HL-60 (cell line): ENCODE data around the gene AKAP8.

Experiments used
- DNase-seq, 2 experiments: peaks; one replicate each; pipeline ENCODE4 v3.0.0-alpha.2; 2010 to 2020; ENCODE audit warnings: low read depth in 1 of 2, low spot score in 1 of 2
- H3K27ac ChIP-seq: fragments of 250-450 bp; sonication (Bioruptor Pico); replicated peaks from 2 replicates; pipeline ENCODE4 v1.5.1; 2020; ENCODE audit warnings: mild to moderate bottlenecking, moderate library complexity
- H3K27me3 ChIP-seq: fragments of 250-450 bp; sonication (Bioruptor Pico); 2 replicates; pipeline ENCODE4 v1.5.1; 2021; ENCODE audit warnings: mild to moderate bottlenecking, moderate library complexity; ENCODE audit not compliant: insufficient read depth, poor library complexity, severe bottlenecking
- H3K4me3 ChIP-seq: replicated peaks from 2 replicates; pipeline ENCODE4 v1.5.1; 2011; ENCODE audit warnings: mild to moderate bottlenecking, control low read depth, low read length; ENCODE audit not compliant: insufficient read depth
- GABPA ChIP-seq: IDR thresholded peaks from 2 replicates; pipeline ENCODE4 v1.6.1; 2012; ENCODE audit warnings: low read depth
- POLR2AphosphoS5 ChIP-seq: IDR thresholded peaks from 2 replicates; pipeline ENCODE4 v1.6.1; 2012; ENCODE audit warnings: low read depth
- SPI1 ChIP-seq: IDR thresholded peaks from 2 replicates; pipeline ENCODE4 v1.6.1; 2012; ENCODE audit warnings: low read depth, mild to moderate bottlenecking, borderline replicate concordance
- TF ChIP-seq, protein P1 (sequence below): IDR thresholded peaks from 2 replicates; pipeline ENCODE4 v1.6.1; 2012; ENCODE audit warnings: low read depth; ENCODE audit not compliant: insufficient replicate concordance
- TF ChIP-seq, protein P2 (sequence below): IDR thresholded peaks from one replicate; pipeline ENCODE4 v1.5.1; 2011; ENCODE audit warnings: low read length, control low read depth, inconsistent platforms; ENCODE audit not compliant: insufficient read depth

Gene AKAP8

DNA sequence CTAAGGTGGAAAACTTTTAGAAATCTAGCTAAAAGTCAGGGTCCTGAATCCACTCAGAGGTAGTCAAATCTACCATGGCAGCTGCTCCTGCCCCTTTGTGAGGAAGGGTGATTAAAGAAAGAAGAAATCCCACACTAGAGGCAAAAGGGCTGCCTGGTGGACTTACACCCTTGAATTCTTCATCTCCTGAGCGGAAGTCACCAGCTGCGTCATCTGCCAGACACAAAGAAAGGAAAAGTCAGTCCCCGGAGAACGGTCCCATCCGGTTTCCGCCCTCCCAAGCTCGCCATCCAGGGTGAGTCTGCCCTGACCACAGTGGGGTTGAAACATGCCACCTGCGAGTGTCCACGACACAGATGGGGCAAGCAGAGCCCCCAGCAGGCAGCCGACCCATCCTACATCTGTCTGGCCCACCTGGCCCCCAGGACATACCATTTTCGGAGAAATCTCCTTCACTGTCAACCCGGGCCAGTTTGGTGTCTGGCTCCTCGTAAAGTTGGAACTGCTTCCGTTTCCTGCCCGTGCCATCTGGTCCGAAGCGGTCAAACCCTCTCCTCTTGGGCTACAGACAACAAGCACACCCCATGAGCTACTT, 7.7 kb downstream of the AKAP8 start:
- H3K27ac ChIP-seq, result no peak overlapping the region

DNA sequence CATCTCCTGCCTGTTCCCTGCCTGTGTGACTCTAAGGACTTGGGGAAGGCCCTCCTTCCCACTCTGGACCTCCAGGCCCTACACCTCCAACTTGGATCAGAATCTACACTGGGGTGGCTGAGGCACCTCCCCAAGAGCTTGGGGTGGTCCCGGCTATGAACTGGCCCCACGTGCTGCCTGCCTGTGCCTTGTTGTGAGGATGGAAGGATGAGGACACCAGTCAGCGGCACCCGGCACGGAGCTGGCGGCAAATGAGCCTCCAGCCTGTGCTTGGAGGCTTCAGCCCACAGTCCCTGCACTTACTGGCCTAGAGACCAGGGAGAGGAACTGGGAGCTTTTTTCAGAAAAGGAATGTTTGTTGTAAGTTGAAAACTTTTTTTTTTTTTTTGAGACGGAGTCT, 8.5 kb downstream of the AKAP8 start:
- Histone ChIP-seq H3K27ac (no peak overlapping the region), H3K4me3 (no peak overlapping the region), H3K27me3 (no peaks in the 10 kb centered on the region)
- TF ChIP-seq, protein P1, sequence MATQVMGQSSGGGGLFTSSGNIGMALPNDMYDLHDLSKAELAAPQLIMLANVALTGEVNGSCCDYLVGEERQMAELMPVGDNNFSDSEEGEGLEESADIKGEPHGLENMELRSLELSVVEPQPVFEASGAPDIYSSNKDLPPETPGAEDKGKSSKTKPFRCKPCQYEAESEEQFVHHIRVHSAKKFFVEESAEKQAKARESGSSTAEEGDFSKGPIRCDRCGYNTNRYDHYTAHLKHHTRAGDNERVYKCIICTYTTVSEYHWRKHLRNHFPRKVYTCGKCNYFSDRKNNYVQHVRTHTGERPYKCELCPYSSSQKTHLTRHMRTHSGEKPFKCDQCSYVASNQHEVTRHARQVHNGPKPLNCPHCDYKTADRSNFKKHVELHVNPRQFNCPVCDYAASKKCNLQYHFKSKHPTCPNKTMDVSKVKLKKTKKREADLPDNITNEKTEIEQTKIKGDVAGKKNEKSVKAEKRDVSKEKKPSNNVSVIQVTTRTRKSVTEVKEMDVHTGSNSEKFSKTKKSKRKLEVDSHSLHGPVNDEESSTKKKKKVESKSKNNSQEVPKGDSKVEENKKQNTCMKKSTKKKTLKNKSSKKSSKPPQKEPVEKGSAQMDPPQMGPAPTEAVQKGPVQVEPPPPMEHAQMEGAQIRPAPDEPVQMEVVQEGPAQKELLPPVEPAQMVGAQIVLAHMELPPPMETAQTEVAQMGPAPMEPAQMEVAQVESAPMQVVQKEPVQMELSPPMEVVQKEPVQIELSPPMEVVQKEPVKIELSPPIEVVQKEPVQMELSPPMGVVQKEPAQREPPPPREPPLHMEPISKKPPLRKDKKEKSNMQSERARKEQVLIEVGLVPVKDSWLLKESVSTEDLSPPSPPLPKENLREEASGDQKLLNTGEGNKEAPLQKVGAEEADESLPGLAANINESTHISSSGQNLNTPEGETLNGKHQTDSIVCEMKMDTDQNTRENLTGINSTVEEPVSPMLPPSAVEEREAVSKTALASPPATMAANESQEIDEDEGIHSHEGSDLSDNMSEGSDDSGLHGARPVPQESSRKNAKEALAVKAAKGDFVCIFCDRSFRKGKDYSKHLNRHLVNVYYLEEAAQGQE, result no peak
- TF ChIP-seq, protein P2, sequence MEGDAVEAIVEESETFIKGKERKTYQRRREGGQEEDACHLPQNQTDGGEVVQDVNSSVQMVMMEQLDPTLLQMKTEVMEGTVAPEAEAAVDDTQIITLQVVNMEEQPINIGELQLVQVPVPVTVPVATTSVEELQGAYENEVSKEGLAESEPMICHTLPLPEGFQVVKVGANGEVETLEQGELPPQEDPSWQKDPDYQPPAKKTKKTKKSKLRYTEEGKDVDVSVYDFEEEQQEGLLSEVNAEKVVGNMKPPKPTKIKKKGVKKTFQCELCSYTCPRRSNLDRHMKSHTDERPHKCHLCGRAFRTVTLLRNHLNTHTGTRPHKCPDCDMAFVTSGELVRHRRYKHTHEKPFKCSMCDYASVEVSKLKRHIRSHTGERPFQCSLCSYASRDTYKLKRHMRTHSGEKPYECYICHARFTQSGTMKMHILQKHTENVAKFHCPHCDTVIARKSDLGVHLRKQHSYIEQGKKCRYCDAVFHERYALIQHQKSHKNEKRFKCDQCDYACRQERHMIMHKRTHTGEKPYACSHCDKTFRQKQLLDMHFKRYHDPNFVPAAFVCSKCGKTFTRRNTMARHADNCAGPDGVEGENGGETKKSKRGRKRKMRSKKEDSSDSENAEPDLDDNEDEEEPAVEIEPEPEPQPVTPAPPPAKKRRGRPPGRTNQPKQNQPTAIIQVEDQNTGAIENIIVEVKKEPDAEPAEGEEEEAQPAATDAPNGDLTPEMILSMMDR, result no peak
- TF ChIP-seq SPI1 (no peak), POLR2AphosphoS5 (no peak), GABPA (no peak)
- no peak for DNase-seq

More for the DNA sequence above, 7.7 kb downstream of the AKAP8 start:
- Histone ChIP-seq H3K27me3 (no peaks in the 10 kb centered on the region), H3K4me3 (no peak overlapping the region)
- no peak for DNase-seq
- TF ChIP-seq, protein P1, result no peak
- TF ChIP-seq SPI1 (no peak), POLR2AphosphoS5 (no peak), GABPA (no peak)
- TF ChIP-seq, protein P2, result no peak

DNA sequence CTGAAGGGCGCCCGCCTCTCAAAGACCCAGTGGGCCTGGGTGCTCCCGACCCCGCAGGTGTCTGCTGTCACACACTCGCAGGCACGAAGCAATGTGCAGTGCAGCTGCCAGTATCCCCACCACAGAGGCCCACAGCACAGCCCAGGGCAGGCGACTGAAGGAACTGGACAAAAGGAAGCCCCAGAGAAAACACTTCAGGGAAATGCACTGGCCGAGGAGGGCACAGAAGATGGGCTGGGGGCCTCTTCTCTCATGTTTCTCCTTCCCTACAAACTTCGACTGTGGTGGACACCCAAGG, 10.0 kb downstream of the AKAP8 start:
- no peaks in the 10 kb centered on the region for H3K27me3 ChIP-seq
- H3K4me3 ChIP-seq, result no peak overlapping the region
- TF ChIP-seq SPI1, result no peak
- no peak for TF ChIP-seq POLR2AphosphoS5
- TF ChIP-seq, protein P2, result no peak
- TF ChIP-seq, protein P1, result no peak
- TF ChIP-seq GABPA, result no peak
- DNase-seq, result no peak
- H3K27ac ChIP-seq, result no peak overlapping the region
